ENCODE measurements around the gene RMC1. TPM values are rescaled to one million over a fixed set of nuclear protein-coding genes. Genes with fewer than 3 reads are reported as not detected.

Gene RMC1
- total and polyA plus RNA-seq, 2 of the 13 experiments (the other 11 are each of a cell fraction or from before 2014, with no cell fraction given): 9.4 to 19.5 TPM

DNA sequence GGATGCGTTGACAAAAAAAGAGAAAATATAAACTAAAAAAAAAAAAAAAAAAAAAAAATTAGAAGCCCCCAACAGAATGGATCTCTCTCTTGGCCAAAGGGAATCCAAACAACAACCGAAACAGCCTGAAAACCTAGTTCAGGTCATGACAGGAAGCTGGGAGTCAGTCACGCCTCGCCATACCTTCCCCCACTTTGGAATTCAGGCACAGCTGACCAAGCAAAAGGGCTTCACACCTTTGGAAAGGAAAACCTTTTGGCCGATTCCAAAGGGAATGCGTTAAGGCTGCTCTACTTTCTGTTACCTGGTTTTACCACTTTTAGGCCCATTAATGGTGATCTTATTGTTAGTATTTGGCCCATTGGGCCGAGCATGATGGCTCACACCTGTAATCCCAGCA, 17.9 kb upstream of the RMC1 start:
- ChIA-PET POLR2A (interaction anchor here (1.0 kb wide), 1 partner anchor 10 kb away, joined by 3 read pairs; no protein-coding TSS in a partner anchor), CTCF (ENCODE audit: low intra/inter-chr PET ratio, low total read pairs) (no interaction called here)
- Histone ChIP-seq H4K20me1 (ENCODE audit: insufficient read depth, low read length) (no peaks in the 10 kb centered on the region), H3K27me3 (ENCODE audit: control insufficient read depth in 1 of 2, insufficient read depth in 2 of 2, low read length in 2 of 2) (no peaks in the 10 kb centered on the region), H3K36me3 (replicated peaks in 1 of 2; ENCODE audit: control insufficient read depth in 1 of 2, insufficient read depth in 2 of 2, low read length in 2 of 2) (peaks cover 0 to 11% of the 10 kb centered on the region in 2 experiments; a peak in 2 of 5 replicates), H3K4me3 (replicated peaks in 1 of 3; ENCODE audit: insufficient read depth in 1 of 3, low read depth in 2 of 3, low read length in 3 of 3) (no peak overlapping the region), H2AFZ (ENCODE audit: low read length) (no peak overlapping the region), H3K27ac (ENCODE audit: extremely low read length, insufficient read depth, low read length) (no peak overlapping the region), H3K4me2 (ENCODE audit: low read depth, low read length) (no peak overlapping the region), H3K79me2 (ENCODE audit: insufficient read depth, low read length) (no peaks in the 10 kb centered on the region), H3K9ac (ENCODE audit: insufficient read depth, low read depth, low read length) (no peak overlapping the region), H3K9me3 (ENCODE audit: low read length) (no peaks in the 10 kb centered on the region), H3K4me1 (ENCODE audit: insufficient read depth, low read length) (peaks cover 26% of the 10 kb centered on the region)
- WGBS (ENCODE audit: low lambda C conversion rate): 94% methylated on average over 7 of the region's 7 CpGs
- no peak for TF ChIP-seq ZNF543 (CRISPR knock-in tag; IDR thresholded peaks at IDR 0.05)
- no peak for TF ChIP-seq SMAD9 (CRISPR knock-in tag; IDR thresholded peaks at IDR 0.05)
- TF ChIP-seq, protein P1, sequence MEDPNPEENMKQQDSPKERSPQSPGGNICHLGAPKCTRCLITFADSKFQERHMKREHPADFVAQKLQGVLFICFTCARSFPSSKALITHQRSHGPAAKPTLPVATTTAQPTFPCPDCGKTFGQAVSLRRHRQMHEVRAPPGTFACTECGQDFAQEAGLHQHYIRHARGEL (CRISPR knock-in tag; IDR thresholded peaks at IDR 0.05): no peak
- no peak for TF ChIP-seq AHR (CRISPR knock-in tag; IDR thresholded peaks at IDR 0.05)
- no peak for TF ChIP-seq GLMP (CRISPR knock-in tag; IDR thresholded peaks at IDR 0.05; ENCODE audit: borderline replicate concordance)
- no peak for TF ChIP-seq HNRNPUL1 (IDR thresholded peaks at IDR 0.05; ENCODE audit: low read depth, low read length)
- no peak for TF ChIP-seq ZNF121 (CRISPR knock-in tag; IDR thresholded peaks at IDR 0.05)
- intact Hi-C loops (cut with micrococcal nuclease; ENCODE audit: unreplicated experiment) (no loop called here), in situ Hi-C loops (cut with HindIII; ENCODE audit: extremely low pct_ligation_motif_present, low pct_unique_long_range_greater_than_20kb) (no loop called here)
- FAIRE-seq (no peak), DNase-seq (ENCODE audit: low spot score) (no peak), ATAC-seq (no peak)
- BruUV-seq (replicated peaks): no TSS peak

Data from HepG2 (cell line).